A673 (cell line): ENCODE results near the gene ARMH3. TPM values are rescaled to one million over a fixed set of nuclear protein-coding genes. Genes with fewer than 3 reads are reported as not detected.

Source experiments
- BruUV-seq: library from RNA; stranded (reverse); fragments of 400-500 nt; replicated peaks from 2 replicates; lab custom pipeline; 2021; lab: Mats Ljungman, UMichigan
- CTCF ChIA-PET: fragments of 300-600 bp; sonication (Branson Sonifier 250); formaldehyde crosslinking; loops from one replicate; lab custom pipeline; 2022; ENCODE audit warnings: antibody characterized with exemption; lab: Charles Lee
- POLR2A ChIA-PET: fragments of 300-600 bp; sonication (Branson Sonifier 250); formaldehyde crosslinking; loops from one replicate; lab custom pipeline; 2022; ENCODE audit warnings: antibody characterized with exemption; ENCODE audit not compliant: low non-redundant PET; lab: Charles Lee
- DNase-seq: peaks from one replicate; pipeline ENCODE4 v3.0.0-alpha.2; 2015; ENCODE audit warnings: low spot score
- H3K27ac ChIP-seq: fragments of 200-600 bp; sonication (generic); 2 replicates; pipeline ENCODE4 v1.5.1; 2016; ENCODE audit warnings: mixed run types, low read depth, mild to moderate bottlenecking, mixed read lengths, antibody characterized with exemption, low read length; ENCODE audit not compliant: poor library complexity, severe bottlenecking
- H3K27me3 ChIP-seq: fragments of 200-600 bp; sonication (generic); replicated peaks from 2 replicates; pipeline ENCODE4 v1.6.1; 2017; ENCODE audit warnings: mixed run types, low read depth, mild to moderate bottlenecking, mixed read lengths, antibody characterized with exemption, low read length; ENCODE audit not compliant: insufficient read depth, poor library complexity
- H3K36me3 ChIP-seq: fragments of 200-600 bp; sonication (generic); 2 replicates; pipeline ENCODE4 v1.6.1; 2016; ENCODE audit warnings: mixed run types, mild to moderate bottlenecking, mixed read lengths, antibody characterized with exemption, low read length; ENCODE audit not compliant: insufficient read depth, poor library complexity, severe bottlenecking
- H3K4me1 ChIP-seq: fragments of 200-600 bp; sonication (generic); 2 replicates; pipeline ENCODE4 v1.6.1; 2017; ENCODE audit warnings: mixed run types, mild to moderate bottlenecking, mixed read lengths, antibody characterized with exemption, low read length; ENCODE audit not compliant: insufficient read depth, poor library complexity, severe bottlenecking
- H3K4me3 ChIP-seq: fragments of 200-600 bp; sonication (generic); 2 replicates; pipeline ENCODE4 v1.5.1; 2016; ENCODE audit warnings: low read depth, mixed run types, mild to moderate bottlenecking, mixed read lengths, low read length; ENCODE audit not compliant: poor library complexity, severe bottlenecking
- H3K9me3 ChIP-seq: fragments of 200-600 bp; sonication (generic); 2 replicates; pipeline ENCODE4 v1.6.1; 2016; ENCODE audit warnings: mixed run types, low read depth, mild to moderate bottlenecking, mixed read lengths, antibody characterized with exemption, low read length; ENCODE audit not compliant: poor library complexity, severe bottlenecking
- CTCF ChIP-seq: fragments of 300-800, 200-600 bp; sonication (generic); conservative IDR thresholded peaks from 2 replicates; pipeline ENCODE4 v1.5.1; 2017; ENCODE audit warnings: low read depth, mild to moderate bottlenecking, antibody characterized with exemption, low read length, moderate library complexity, mixed read lengths
- EZH2 ChIP-seq: fragments of 200-600 bp; sonication (generic); IDR thresholded peaks from 2 replicates; pipeline ENCODE4 v1.6.1; 2017; ENCODE audit warnings: borderline replicate concordance, low read depth, mild to moderate bottlenecking, mixed read lengths, antibody characterized with exemption, low read length; ENCODE audit not compliant: poor library complexity, severe bottlenecking
- intact Hi-C: fragments of 100-400 bp; cut with micrococcal nuclease; formaldehyde crosslinking; loops from one replicate; pipeline ENCODE4 v1.10.0; 2022; ENCODE audit not compliant: unreplicated experiment
- total RNA-seq: library from RNA; stranded (reverse); gene quantifications from 2 replicates; pipeline ENCODE4 v1.2.3, GENCODE V29; 2021

The ARMH3 gene
- total RNA-seq, 1 experiment from 2014 or later: 17.8 TPM

DNA sequence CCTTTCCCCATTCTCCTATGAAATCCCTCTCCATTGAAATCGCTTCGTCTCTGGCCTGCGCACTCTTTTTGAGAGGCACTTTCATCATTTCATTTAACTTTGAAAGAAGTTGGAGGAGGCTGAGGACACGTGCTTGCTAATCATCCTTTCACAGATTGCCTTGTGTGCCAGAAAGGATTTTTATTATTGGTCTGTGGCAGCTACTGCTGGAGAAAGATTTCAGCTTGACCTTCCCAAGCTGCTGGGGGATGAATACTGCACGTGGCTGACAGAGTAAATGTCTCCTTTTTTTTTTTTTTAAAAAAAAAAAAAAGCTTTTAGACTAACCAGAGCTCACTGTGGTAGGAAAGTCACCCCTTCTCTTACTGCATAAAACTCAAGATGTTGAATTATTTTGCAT, 168.2 kb downstream of the ARMH3 start:
- Histone ChIP-seq H3K4me1 (no peaks in the 10 kb centered on the region), H3K4me3 (no peak overlapping the region), H3K27me3 (no peaks in the 10 kb centered on the region), H3K36me3 (no peaks in the 10 kb centered on the region), H3K27ac (no peak overlapping the region), H3K9me3 (no peaks in the 10 kb centered on the region)
- POLR2A ChIA-PET: no interaction called here
- CTCF ChIA-PET: interaction anchor here (0.6 to 2.6 kb wide), 2 partner anchors 44 to 122 kb away, joined by 4 to 12 read pairs; no protein-coding TSS in a partner anchor
- BruUV-seq: no TSS peak
- no peak for DNase-seq
- intact Hi-C loops: loop anchor here (2.0 kb wide), 1 partner anchor 121 kb away; no protein-coding TSS in a partner anchor
- no peak for TF ChIP-seq EZH2
- no peak for TF ChIP-seq CTCF

- Histone ChIP-seq H3K4me1 (no peaks in the 10 kb centered on the region), H3K36me3 (no peaks in the 10 kb centered on the region), H3K9me3 (no peaks in the 10 kb centered on the region), H3K27me3 (no peaks in the 10 kb centered on the region), H3K27ac (no peak overlapping the region), H3K4me3 (no peak overlapping the region)
- intact Hi-C loops: no loop called here
- DNase-seq: no peak
- BruUV-seq: no TSS peak
- ChIA-PET CTCF (interaction anchor here (2.6 kb wide), 1 partner anchor 123 kb away, joined by 12 read pairs; no protein-coding TSS in a partner anchor), POLR2A (no interaction called here)
- TF ChIP-seq EZH2 (no peak), CTCF (no peak)
Observed at GRCh38 chr10:101886521-101887312, 169.3 kb downstream of the ARMH3 start.

DNA sequence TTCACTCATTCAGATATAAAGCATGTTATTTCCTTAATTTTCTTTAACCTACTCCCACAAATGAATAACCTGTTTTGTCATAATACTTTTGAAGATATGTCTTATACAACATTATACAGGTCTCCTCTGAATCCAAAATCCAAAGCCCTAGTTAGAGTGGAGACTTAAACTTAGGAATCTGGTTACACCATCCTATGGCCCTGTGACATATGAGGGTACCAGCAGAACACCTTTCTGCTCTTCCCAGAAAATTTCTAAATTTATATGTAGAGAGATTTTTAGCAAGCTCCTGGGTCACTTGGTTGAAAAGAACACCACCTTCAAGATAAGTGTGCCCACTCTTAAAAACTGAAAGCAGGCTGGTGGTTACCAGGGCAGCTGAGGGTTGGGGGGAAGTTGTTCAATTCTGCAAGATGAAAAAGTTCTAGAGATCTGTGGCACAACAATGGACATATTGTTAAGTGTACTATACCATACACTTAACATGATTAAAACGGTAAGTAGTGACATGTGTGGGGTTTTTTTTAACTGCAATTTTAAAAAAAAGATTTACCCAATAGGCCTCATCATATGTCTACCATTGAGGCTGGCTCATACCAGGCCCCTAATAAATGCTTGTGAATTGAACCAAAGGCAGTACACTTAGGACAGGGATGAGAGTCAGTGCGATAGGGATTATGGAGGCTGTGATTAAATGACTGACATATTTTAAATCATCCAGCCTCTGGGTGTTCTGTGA, 174.8 kb downstream of the ARMH3 start:
- H3K4me1 ChIP-seq: no peaks in the 10 kb centered on the region

More for the DNA sequence above, 174.8 kb downstream of the ARMH3 start:
- no TSS peak for BruUV-seq
- no peak for DNase-seq
- ChIA-PET POLR2A (interaction anchor here (0.6 kb wide), 1 partner anchor 40 kb away, joined by 3 read pairs; no protein-coding TSS in a partner anchor), CTCF (interaction anchor here (0.6 kb wide), 1 partner anchor 9 kb away, joined by 7 read pairs; no protein-coding TSS in a partner anchor)
- Histone ChIP-seq H3K36me3 (no peaks in the 10 kb centered on the region), H3K9me3 (no peaks in the 10 kb centered on the region), H3K27me3 (no peaks in the 10 kb centered on the region), H3K4me3 (no peak overlapping the region), H3K27ac (no peak overlapping the region)
- intact Hi-C loops: no loop called here
- TF ChIP-seq CTCF: no peak
- TF ChIP-seq EZH2: no peak
